ENCODE data around the gene FAM168B.
"Not testable (repeated sequence)": the region's sequence is repeated elsewhere in the genome, so short reads cannot be mapped to it uniquely, and the experiment has no call there.

The FAM168B gene

DNA sequence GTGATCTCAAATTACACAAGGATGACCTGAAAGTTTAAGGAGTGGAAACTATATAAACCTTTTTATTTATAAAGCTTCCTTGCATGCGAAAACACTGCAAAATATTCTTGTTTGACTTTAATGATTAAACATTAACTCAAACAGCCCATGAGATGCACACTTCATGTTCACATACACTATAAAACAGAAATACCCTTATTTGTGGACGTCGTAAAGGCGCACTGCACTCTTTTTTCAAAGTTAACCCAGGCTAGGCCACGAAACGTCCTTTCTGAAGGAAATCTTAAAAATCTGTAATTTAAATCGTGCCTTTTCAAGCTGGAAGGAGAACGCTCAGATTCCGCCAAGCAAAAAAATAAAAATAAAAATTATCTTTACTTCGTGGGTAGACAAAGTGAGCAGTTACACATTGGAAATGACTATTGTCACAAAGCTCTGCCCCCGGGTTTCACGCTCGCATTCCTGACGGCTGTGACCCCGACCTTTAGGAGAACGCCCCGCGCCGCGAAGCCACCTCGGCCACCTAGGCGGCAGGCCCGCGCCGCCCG lies 728 bp downstream of the FAM168B start:
- ATAC-seq (replicated peaks; ENCODE audit: extremely low read depth, poor library complexity, severe bottlenecking): peak; percentile 2
- H3K4me3 Mint-ChIP-seq: peak overlapping the region; percentile 94

DNA sequence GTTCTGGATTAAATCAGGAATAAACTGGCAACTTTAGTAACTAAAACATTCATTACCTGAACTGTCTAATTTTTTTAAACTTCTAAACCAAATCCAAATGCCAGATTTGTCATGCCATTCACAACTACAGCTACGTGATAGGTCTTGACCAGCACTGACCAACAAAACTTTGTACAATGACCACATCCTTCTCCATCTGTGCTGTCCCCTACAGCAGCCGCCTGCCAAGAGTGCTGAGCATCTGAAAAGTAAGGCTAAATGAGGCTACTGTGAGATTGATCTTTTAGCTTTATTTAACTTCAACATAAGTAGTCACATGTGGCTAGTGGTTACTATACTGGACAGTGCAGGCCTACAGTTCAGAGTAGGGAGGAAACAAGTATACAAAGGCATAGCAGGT lies 7.6 kb downstream of the FAM168B start:
- Mint-ChIP-seq H3K4me3 (no peak overlapping the region), H3K36me3 (ENCODE audit: insufficient read depth) (peaks cover 53% of the 10 kb centered on the region)
- ATAC-seq (replicated peaks; ENCODE audit: extremely low read depth, poor library complexity, severe bottlenecking): no peak

More for the DNA sequence above, 728 bp downstream of the FAM168B start:
- no peak for DNase-seq (ENCODE audit: low spot score in 2 of 2)
- H3K9me3 Mint-ChIP-seq: no peaks in the 10 kb centered on the region
- peaks cover 19% of the 10 kb centered on the region for H3K4me1 Mint-ChIP-seq
- H3K27ac Mint-ChIP-seq (ENCODE audit: low read depth): peak overlapping the region; percentile 41
- no peaks in the 10 kb centered on the region for H3K27me3 Mint-ChIP-seq
- H3K36me3 Mint-ChIP-seq (ENCODE audit: insufficient read depth): peaks cover 35% of the 10 kb centered on the region

DNA sequence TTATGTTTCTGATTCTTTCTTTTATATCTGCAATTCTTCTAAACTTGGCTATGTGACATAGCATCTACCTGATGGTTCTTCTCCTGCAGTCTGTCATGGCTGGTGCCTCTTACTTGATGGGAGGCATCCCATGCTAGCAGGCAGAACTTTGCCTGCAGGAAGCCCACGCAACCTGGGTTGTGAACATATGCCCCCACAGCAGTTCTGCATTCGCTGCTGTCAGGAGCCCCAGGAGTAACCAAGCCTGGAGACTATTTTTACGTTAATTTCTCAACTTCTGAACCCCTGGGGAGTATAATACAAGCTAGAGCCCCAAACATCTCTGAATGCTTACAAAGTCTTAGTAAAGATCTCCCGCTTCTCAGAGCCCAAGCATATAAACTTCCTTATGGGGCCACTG lies 12.1 kb downstream of the FAM168B start:
- H3K27me3 Mint-ChIP-seq: no peaks in the 10 kb centered on the region
- no peak overlapping the region for H3K27ac Mint-ChIP-seq (ENCODE audit: low read depth)
- ATAC-seq (replicated peaks; ENCODE audit: extremely low read depth, poor library complexity, severe bottlenecking) (no peak), DNase-seq (ENCODE audit: low spot score in 2 of 2) (no peak)
- no peaks in the 10 kb centered on the region for H3K9me3 Mint-ChIP-seq
- peaks cover 58% of the 10 kb centered on the region for H3K36me3 Mint-ChIP-seq (ENCODE audit: insufficient read depth)
- H3K4me1 Mint-ChIP-seq: peaks cover 66% of the 10 kb centered on the region
- no peak overlapping the region for H3K4me3 Mint-ChIP-seq

More for the DNA sequence above, 7.6 kb downstream of the FAM168B start:
- DNase-seq (ENCODE audit: low spot score in 2 of 2): no peak
- Mint-ChIP-seq H3K9me3 (no peaks in the 10 kb centered on the region), H3K27me3 (no peaks in the 10 kb centered on the region), H3K27ac (ENCODE audit: low read depth) (no peak overlapping the region), H3K4me1 (peaks cover 54% of the 10 kb centered on the region)

DNA sequence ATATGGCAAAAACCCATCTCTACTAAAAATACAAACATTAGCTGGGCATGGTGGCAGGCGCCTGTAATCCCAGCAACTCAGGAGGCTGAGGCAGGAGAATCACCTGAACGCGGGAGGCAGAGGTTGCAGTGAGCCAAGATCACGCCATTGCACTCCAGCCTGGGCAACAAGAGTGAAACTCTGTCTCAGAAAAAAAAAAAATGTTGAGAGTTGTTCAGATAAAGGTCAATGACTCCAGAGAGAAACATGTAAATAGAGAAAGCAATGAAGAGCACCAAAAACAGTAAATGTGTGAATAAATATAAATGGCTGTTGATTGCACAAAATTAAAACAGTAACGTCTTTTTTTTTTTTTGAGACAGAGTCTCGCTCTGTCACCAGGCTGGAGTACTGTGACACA lies 13.3 kb downstream of the FAM168B start:
- peak overlapping the region; percentile 44 for H3K27ac Mint-ChIP-seq (ENCODE audit: low read depth)
- not testable (repeated sequence) for H3K27me3 Mint-ChIP-seq
- H3K4me3 Mint-ChIP-seq: peak overlapping the region; percentile 55

DNA sequence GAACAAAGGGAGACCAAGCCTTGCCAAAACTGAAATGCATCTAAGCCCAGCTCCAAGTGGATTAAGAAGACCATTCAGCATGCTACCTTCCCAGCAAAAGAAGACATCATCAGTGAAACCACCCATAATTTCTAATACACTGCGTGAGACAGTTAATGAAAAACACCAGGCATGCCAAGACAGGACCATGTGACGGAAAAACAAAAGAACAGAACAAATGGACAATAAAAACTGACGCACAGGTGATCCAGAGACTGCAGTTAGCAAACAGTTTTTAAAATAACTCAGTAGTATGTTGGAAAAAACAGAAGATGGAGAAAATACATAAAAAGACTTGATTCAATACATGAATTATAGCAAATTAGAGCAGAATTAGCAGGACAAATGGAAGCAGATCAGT lies 15.3 kb downstream of the FAM168B start:
- H3K4me1 Mint-ChIP-seq: peaks cover 65% of the 10 kb centered on the region
- DNase-seq (ENCODE audit: low spot score in 2 of 2): no peak
- H3K27me3 Mint-ChIP-seq: no peaks in the 10 kb centered on the region
- H3K4me3 Mint-ChIP-seq: no peak overlapping the region
- peaks cover 69% of the 10 kb centered on the region for H3K36me3 Mint-ChIP-seq (ENCODE audit: insufficient read depth)
- H3K27ac Mint-ChIP-seq (ENCODE audit: low read depth): peak overlapping the region; percentile 7
- no peaks in the 10 kb centered on the region for H3K9me3 Mint-ChIP-seq
- ATAC-seq (replicated peaks; ENCODE audit: extremely low read depth, poor library complexity, severe bottlenecking): no peak

More for the DNA sequence above, 13.3 kb downstream of the FAM168B start:
- DNase-seq (ENCODE audit: low spot score in 2 of 2); ATAC-seq (replicated peaks; ENCODE audit: extremely low read depth, poor library complexity, severe bottlenecking); H3K9me3 Mint-ChIP-seq: not testable (repeated sequence)
- H3K4me1 Mint-ChIP-seq: peaks cover 62% of the 10 kb centered on the region
- H3K36me3 Mint-ChIP-seq (ENCODE audit: insufficient read depth): peaks cover 60% of the 10 kb centered on the region

DNA sequence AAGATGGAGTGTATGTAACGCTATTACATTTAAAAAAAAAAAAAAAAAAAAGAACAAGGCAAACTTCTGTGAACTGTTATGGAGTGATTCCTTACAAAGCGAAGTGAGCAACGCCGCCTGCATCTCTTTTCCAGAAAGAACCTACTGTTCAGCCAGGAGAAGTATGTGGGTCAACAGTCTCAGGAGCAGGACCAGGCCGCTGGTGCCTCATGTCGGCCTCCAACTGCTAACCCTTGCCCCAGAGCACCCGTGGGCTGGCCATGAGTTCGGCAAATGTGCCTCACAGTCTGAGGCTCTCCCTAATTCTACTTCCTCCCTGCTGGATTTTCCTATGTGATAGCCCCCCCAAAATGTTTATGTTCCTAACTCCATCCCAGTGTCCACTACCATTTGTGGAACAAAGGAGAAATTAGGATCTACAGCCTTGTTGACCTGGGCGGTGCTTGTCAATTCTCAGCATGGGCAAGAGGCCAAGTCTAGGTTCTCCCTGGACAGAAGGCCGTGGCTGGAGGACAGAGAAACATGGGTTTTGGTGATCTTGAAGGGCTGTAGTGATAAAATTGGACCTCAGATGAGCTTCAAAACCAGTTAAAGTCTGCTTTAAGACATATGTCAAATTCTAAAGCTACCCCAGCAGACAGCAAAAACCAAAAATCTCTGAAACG lies 15.9 kb downstream of the FAM168B start:
- H3K4me1 Mint-ChIP-seq: peaks cover 65% of the 10 kb centered on the region
- no peaks in the 10 kb centered on the region for H3K9me3 Mint-ChIP-seq
- peak overlapping the region; percentile 25 for H3K27ac Mint-ChIP-seq (ENCODE audit: low read depth)
- DNase-seq (ENCODE audit: low spot score in 2 of 2) (no peak), ATAC-seq (replicated peaks; ENCODE audit: extremely low read depth, poor library complexity, severe bottlenecking) (no peak)
- no peaks in the 10 kb centered on the region for H3K27me3 Mint-ChIP-seq
- peaks cover 73% of the 10 kb centered on the region for H3K36me3 Mint-ChIP-seq (ENCODE audit: insufficient read depth)
- H3K4me3 Mint-ChIP-seq: no peak overlapping the region

DNA sequence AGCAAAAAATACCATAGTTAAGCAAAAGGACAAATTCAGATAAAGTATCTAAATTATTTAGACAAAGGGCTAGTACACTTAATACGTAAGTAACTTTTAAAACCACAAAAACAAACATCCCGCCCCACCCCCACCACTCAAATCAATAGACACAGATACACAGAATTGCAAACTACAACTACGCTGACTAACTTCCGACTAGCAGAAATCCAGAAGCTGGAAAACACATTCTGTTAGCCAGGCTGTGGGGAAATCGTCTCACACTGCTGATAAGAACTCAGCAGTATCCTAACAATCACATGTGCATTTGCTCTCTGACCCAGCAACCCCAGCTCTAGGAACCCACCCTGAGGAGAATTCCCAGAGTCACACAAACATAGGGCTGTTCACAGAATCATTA lies 16.6 kb downstream of the FAM168B start:
- Mint-ChIP-seq H3K27ac (ENCODE audit: low read depth) (no peak overlapping the region), H3K4me1 (peaks cover 65% of the 10 kb centered on the region), H3K36me3 (ENCODE audit: insufficient read depth) (peaks cover 70% of the 10 kb centered on the region), H3K9me3 (no peaks in the 10 kb centered on the region), H3K27me3 (no peaks in the 10 kb centered on the region), H3K4me3 (no peak overlapping the region)
- DNase-seq (ENCODE audit: low spot score in 2 of 2) (no peak), ATAC-seq (replicated peaks; ENCODE audit: extremely low read depth, poor library complexity, severe bottlenecking) (no peak)

DNA sequence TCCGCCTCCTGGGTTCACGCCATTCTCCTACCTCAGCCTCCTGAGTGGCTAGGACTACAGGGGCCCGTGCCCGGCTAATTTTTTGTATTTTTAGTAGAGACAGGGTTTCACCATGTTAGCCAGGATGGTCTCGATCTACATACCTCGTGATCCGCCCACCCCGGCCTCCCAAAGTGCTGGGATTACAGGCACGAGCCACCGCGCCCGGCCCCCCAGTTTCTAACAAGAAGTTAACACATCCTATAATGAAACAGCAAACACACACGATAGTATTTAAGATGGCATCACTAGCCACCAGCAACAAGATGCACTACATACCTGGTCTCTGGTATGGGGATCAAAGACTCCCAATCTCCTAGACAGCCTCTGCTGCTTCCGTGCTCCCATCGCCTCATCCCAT lies 17.7 kb downstream of the FAM168B start:
- H3K27me3 Mint-ChIP-seq; ATAC-seq (replicated peaks; ENCODE audit: extremely low read depth, poor library complexity, severe bottlenecking); H3K9me3 Mint-ChIP-seq; H3K27ac Mint-ChIP-seq (ENCODE audit: low read depth); H3K4me3 Mint-ChIP-seq; DNase-seq (ENCODE audit: low spot score in 2 of 2): not testable (repeated sequence)
- Mint-ChIP-seq H3K4me1 (peaks cover 64% of the 10 kb centered on the region), H3K36me3 (ENCODE audit: insufficient read depth) (peaks cover 72% of the 10 kb centered on the region)

DNA sequence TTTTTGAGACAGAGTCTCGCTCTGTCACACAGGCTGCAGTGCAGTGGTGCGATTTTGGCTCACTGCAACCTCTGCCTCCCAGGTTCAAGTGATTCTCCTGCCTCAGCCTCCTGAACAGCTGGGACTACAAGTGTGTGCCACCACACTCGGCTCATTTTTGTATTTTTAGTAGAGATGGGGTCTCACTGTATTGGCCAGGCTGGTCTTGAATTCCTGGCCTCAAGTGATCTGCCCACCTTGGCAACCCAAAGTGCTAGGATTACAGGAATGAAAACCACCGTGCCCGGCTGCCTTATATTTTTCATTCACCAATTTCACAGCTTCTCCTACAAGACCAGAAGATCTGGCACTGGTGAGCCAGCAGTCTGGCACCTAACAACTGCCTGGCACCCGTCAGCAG lies 25.1 kb downstream of the FAM168B start:
- Mint-ChIP-seq H3K36me3 (ENCODE audit: insufficient read depth) (peaks cover 62% of the 10 kb centered on the region), H3K4me1 (peaks cover 57% of the 10 kb centered on the region)
- H3K27ac Mint-ChIP-seq (ENCODE audit: low read depth); H3K9me3 Mint-ChIP-seq; H3K27me3 Mint-ChIP-seq; H3K4me3 Mint-ChIP-seq; DNase-seq (ENCODE audit: low spot score in 2 of 2); ATAC-seq (replicated peaks; ENCODE audit: extremely low read depth, poor library complexity, severe bottlenecking): not testable (repeated sequence)

DNA sequence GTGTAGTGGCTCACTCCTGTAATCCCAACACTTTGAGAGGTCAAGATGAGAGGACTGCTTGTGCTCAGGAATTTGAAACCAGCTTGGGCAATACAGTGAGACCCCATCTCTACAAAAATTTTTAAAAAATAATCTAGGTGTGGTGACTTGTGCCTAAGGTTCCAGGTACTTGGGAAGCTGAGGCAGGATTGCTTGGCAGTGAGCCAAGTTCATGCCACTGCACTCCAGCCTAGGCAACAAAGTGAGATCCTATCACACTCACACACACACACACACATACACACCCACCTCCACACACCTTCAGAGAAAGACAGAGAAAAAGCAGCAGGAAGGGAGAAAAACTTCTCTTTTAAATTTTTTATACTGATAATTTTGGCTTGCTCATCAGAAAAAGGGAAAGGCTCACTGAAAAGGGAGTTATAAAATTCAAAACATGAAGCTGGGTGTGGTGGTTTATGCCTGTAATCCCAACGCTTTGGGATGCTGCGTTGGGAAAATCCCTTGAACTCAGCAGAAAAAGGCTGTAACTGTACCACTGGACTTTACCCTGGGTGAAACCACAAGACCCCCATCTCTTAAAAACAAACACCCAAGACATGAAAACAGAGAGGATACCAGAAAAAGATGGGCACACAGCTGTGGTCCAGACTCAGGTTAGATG lies 25.7 kb downstream of the FAM168B start:
- Mint-ChIP-seq H3K27ac (ENCODE audit: low read depth) (peak overlapping the region; percentile 50), H3K36me3 (ENCODE audit: insufficient read depth) (peaks cover 60% of the 10 kb centered on the region), H3K9me3 (no peaks in the 10 kb centered on the region)

DNA sequence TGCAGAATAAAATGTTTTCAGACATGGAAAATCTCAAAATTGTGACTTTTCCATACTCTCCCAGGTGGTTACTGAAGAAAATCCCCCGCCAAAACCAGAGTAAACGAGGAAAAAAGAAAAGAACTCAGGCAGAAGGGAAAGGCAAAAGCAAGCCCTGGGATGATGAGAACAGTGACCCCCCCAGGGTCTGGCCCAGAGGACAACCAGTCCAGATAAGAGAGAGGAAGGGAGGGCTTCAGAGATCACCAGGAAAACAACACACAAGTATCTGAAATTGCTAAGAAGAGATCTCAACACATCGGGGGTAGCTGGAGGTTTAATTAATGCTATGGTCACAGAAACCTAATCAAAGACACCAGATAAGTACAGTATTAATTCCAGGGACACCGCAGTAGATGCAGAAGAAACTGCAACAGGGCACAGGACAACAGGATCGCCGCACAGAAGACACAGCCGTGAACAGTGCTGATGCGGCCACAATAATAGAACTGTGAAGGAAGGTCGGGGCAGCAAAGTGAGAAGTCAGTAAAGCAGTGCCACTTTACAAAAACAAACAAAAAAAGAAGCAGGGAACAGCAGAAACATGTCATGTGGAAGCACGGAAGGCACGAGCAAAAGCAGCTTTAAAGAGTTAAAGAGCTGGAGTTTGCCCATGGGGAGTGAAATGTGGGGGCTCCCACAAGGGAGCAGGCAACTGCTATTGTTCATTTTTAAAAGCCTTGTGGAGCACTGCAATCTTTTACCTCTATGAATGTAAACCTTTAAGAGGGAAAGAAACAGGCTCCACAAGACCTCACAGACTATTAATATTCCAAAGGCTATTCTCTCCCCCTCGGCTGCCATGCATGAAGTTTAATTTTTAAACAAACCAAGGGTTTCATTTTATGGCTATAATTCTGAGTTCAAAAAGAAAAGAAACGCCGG lies 28.4 kb downstream of the FAM168B start:
- Mint-ChIP-seq H3K4me1 (peaks cover 56% of the 10 kb centered on the region), H3K27ac (ENCODE audit: low read depth) (peak overlapping the region; percentile 49), H3K36me3 (ENCODE audit: insufficient read depth) (peaks cover 58% of the 10 kb centered on the region), H3K27me3 (no peaks in the 10 kb centered on the region), H3K9me3 (no peaks in the 10 kb centered on the region), H3K4me3 (peak overlapping the region; percentile 1)
- ATAC-seq (replicated peaks; ENCODE audit: extremely low read depth, poor library complexity, severe bottlenecking) (no peak), DNase-seq (ENCODE audit: low spot score in 2 of 2) (no peak)

More for the DNA sequence above, 25.7 kb downstream of the FAM168B start:
- peaks cover 57% of the 10 kb centered on the region for H3K4me1 Mint-ChIP-seq
- no peak for ATAC-seq (replicated peaks; ENCODE audit: extremely low read depth, poor library complexity, severe bottlenecking)
- no peak overlapping the region for H3K4me3 Mint-ChIP-seq
- no peaks in the 10 kb centered on the region for H3K27me3 Mint-ChIP-seq
- DNase-seq (ENCODE audit: low spot score in 2 of 2): no peak

DNA sequence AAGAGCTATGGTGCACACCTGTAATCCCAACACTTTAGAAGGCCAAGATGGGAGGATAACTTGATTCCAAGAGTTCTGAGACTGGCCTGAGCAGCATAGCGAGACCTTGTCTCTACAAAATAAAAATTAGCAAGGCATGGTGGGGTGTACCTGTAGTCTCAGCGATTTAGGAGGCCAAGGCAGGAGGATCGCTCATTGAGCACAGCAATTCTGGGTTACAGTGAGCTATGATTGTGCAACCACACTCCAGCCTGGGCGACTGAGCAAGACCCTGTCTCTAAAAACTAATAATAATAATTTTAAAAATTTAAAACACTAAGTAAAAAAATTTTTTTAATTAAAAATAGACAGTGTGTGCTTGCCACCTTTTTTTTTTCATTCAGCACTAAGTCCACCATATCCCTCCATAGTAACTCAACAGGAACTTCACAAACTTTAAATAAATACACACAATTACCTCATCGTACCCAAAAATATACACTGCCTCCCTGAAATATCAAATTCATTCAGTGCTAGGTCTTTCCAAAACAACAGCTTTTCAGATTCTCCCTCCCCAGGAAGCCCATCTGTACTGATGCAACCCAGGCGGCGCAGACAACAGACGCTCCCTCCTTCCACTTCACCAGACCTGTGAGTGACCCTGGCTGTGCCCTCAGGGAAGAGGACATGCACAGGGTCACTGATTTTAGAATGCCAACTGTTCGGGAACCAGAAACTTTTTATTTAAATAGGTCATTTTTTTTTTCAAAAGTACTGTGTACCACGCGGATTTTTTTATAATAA lies 29.6 kb downstream of the FAM168B start:
- Mint-ChIP-seq H3K27me3 (no peaks in the 10 kb centered on the region), H3K36me3 (ENCODE audit: insufficient read depth) (peaks cover 54% of the 10 kb centered on the region)
- DNase-seq (ENCODE audit: low spot score in 2 of 2): no peak

More for the DNA sequence above, 29.6 kb downstream of the FAM168B start:
- H3K4me1 Mint-ChIP-seq: peaks cover 57% of the 10 kb centered on the region
- no peak overlapping the region for H3K27ac Mint-ChIP-seq (ENCODE audit: low read depth)
- H3K9me3 Mint-ChIP-seq: no peaks in the 10 kb centered on the region
- H3K4me3 Mint-ChIP-seq: no peak overlapping the region
- no peak for ATAC-seq (replicated peaks; ENCODE audit: extremely low read depth, poor library complexity, severe bottlenecking)
